Erythroblast (primary cell): ENCODE data around the gene SERINC1.

ENCODE experiments used
- DNase-seq, 2 experiments: peaks; one replicate each; lab custom pipeline; 2025; lab: John Stamatoyannopoulos, UW
- GATA1 ChIP-seq: IDR thresholded peaks from 2 replicates; pipeline ENCODE4 v1.6.1; 2011; ENCODE audit warnings: low read depth, mild to moderate bottlenecking, control low read depth, low read length, moderate library complexity
- POLR2A ChIP-seq: IDR thresholded peaks from 2 replicates; pipeline ENCODE4 v1.6.1; 2011; ENCODE audit warnings: mild to moderate bottlenecking, low read length

Gene SERINC1

GRCh38 chr6:122459240-122459639, 12.4 kb downstream of the SERINC1 start:
- DNase-seq, result no peak
- no peak for TF ChIP-seq GATA1

DNA sequence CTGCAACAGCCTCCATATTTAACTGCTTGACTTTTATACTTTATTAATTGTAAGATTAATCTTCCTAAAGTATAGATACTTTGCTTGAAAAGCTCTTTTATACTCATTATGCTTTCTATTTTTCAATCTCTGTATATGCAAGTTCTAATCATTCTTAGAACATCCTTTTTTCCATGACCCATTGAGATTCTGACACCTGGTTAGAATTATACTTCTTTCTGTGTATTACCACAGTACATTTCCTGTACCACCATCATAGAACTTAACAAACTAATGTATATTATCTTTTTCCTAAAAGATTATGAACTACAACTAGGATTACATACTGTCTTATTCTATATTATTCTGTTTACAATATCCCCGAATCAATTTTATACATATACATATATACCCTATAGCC, 13.5 kb downstream of the SERINC1 start:
- DNase-seq, result no peak
- TF ChIP-seq POLR2A (no peak), GATA1 (no peak)

- DNase-seq, result peak; percentile 57 to 80
These were observed 16.5 kb downstream of the SERINC1 start for GRCh38 chr6:122455116-122455515.

- no peak for DNase-seq
These were observed 16.9 kb downstream of the SERINC1 start for GRCh38 chr6:122454673-122455072.

GRCh38 chr6:122452509-122452908, 19.1 kb downstream of the SERINC1 start:
- TF ChIP-seq GATA1 (no peak), POLR2A (no peak)
- DNase-seq, result no peak

More at GRCh38 chr6:122454673-122455072, 16.9 kb downstream of the SERINC1 start:
- TF ChIP-seq GATA1 (no peak), POLR2A (no peak)

DNA sequence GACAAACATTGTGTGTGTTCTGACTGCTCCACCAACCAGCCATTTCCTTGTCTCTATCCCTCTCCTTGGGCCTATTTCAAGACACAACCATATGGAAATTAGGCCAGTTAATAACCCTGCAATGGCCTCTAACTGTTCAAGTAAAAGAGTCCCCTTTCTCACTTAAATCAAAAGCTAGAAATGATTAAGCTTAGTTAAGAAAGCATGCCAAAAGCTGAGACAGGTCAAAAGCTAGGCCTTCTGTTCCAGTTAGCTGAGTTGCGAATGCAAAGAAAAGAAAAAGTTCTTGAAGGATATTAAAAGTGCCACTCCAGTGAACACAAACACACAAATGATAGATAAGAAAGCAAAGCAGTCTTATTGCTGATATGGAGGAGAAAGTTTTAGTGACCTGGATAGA, 22.5 kb downstream of the SERINC1 start:
- TF ChIP-seq POLR2A (no peak), GATA1 (no peak)
- DNase-seq, result no peak

- no peak for TF ChIP-seq POLR2A
- TF ChIP-seq GATA1, result no peak
- no peak for DNase-seq
These were observed 26.3 kb downstream of the SERINC1 start for GRCh38 chr6:122445274-122445673.

DNA sequence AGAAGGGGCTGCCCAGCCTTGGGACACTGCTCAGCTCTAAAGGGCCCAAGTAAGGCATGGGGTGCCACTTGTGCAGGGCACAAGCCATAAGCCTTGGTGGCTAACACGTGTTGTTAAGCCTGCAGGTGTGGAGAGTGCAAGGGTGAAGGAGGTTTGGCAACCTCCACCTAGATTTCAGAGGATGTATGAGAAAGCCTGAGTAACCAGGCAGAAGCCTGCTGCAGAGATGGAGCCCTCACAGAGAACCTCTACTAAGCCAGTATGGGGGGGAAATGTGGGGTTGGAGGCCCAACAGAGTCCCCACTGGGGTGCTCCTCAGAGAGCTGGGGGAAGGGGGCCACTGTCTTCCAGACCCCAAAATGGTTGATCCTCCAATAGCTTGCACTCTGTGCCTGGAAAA, 32.6 kb downstream of the SERINC1 start:
- no peak for TF ChIP-seq POLR2A
- TF ChIP-seq GATA1, result no peak
- peak in 1 of 2 experiments; percentile 2 for DNase-seq

- TF ChIP-seq POLR2A, result no peak
- DNase-seq, result no peak
These were observed 38.8 kb downstream of the SERINC1 start for GRCh38 chr6:122432816-122433215.

DNA sequence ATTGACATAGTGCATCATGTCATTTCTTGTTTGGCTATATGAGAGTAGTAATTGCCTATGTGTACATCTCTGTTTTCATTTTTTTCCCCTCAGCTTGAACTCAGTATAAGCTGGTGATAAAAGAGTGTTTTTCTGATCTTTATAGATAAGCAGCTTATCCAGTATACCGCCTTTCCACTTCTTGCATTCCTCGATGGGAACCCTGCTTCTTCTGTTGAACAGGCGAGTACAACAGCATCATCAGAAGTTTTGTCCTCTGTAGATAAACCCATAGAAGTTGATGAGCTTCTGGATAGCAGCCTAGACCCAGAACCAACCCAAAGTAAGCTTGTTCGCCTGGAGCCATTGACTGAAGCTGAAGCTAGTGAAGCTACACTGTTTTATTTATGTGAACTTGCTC, 39.8 kb downstream of the SERINC1 start:
- no peak for TF ChIP-seq GATA1
- TF ChIP-seq POLR2A, result no peak
- DNase-seq, result peak; percentile 47 to 87

DNA sequence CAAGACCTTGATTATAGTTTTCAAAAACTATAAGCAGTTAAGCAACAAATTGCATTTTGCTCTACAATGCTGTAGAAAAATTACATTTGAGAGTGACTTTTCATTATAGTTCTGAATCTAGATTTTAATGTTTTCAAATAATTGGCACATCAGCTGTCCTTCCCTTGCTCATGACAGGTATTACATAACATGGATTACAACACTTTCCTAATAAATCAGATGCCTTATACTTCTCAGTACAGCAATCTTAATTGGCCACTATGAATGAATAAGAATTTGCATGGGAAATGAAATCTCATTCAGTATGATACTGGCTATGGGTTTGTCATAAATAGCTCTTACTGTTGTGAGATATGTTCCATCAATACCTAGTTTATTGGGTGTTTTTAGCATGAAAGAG, 42.3 kb downstream of the SERINC1 start:
- no peak for DNase-seq
- TF ChIP-seq POLR2A (no peak), GATA1 (no peak)

- TF ChIP-seq GATA1 (no peak), POLR2A (no peak)
- DNase-seq, result no peak
These were observed 42.8 kb downstream of the SERINC1 start for GRCh38 chr6:122428781-122429180.

DNA sequence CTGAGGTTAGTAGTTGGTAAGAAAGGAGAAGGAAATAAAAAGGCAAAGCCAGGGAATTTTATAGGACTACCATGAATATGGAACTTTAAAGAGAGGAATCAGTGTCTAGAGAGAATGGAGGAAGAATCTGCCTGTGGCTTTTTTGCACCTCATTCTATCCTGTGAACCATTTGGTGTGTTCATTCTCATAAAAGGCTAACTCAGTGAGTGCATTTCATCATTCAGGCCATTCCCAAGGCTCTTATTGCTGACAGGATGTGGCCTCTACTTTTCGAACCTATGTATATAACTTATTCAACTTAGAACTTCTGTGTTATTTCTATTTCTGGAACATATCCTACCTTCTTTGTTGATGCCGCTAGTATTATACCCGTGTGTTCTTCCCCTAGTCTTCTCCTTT, 45.0 kb downstream of the SERINC1 start:
- no peak for TF ChIP-seq GATA1
- TF ChIP-seq POLR2A, result no peak

GRCh38 chr6:122423734-122424133, 47.9 kb downstream of the SERINC1 start:
- TF ChIP-seq GATA1 (no peak), POLR2A (no peak)
- no peak for DNase-seq

More for the DNA sequence above, 45.0 kb downstream of the SERINC1 start:
- no peak for DNase-seq

GRCh38 chr6:122422614-122423267, 48.9 kb downstream of the SERINC1 start:
- TF ChIP-seq GATA1, result no peak
- no peak for TF ChIP-seq POLR2A
- DNase-seq, result no peak

DNA sequence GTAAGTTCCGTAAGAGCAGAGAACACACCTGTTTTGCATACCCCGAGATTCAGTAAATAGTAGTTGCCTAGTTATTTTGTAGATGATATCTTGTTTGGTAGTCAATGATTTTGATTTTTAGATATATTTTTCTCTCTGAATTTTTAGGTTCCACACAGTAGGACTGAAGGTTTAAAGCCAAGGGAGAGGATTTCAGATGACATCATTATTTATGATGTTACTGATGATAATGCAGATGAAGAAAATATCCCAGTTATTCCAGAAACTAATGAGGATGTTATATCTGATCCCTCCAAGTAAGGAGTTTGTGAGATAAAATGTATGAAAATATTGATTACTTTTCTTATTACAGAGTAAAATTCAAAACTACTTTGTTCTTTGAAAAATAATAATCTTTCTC, 49.6 kb downstream of the SERINC1 start:
- TF ChIP-seq GATA1 (no peak), POLR2A (no peak)
- DNase-seq, result no peak
